SJSA1 (cell line): ENCODE measurements around the gene HINT1. TPM values are rescaled to one million over a fixed set of nuclear protein-coding genes. Genes with fewer than 3 reads are reported as not detected.
"Not testable (repeated sequence)": the region's sequence is repeated elsewhere in the genome, so short reads cannot be mapped to it uniquely, and the experiment has no call there.

Experiments used
- DNase-seq, 2 experiments: peaks; one replicate each; pipeline ENCODE4 v3.0.0-alpha.2; 2015 to 2020; ENCODE audit warnings: low spot score in 2 of 2, low read depth in 1 of 2
- H3K27ac ChIP-seq: fragments of 250-450 bp; sonication (Bioruptor Pico); 2 replicates; pipeline ENCODE4 v1.5.1; 2020; ENCODE audit warnings: mild to moderate bottlenecking, moderate library complexity
- H3K27me3 ChIP-seq: fragments of 250-450 bp; sonication (Bioruptor Pico); replicated peaks from 2 replicates; pipeline ENCODE4 v1.5.1; 2020; ENCODE audit warnings: mild to moderate bottlenecking, moderate library complexity
- H3K36me3 ChIP-seq: fragments of 250-450 bp; sonication (Bioruptor Pico); 2 replicates; pipeline ENCODE4 v1.5.1; 2020; ENCODE audit warnings: mild to moderate bottlenecking
- H3K4me1 ChIP-seq: fragments of 250-450 bp; sonication (Bioruptor Pico); replicated peaks from 2 replicates; pipeline ENCODE4 v1.6.1; 2021; ENCODE audit warnings: mild to moderate bottlenecking
- H3K4me3 ChIP-seq: fragments of 250-450 bp; sonication (Bioruptor Pico); 2 replicates; pipeline ENCODE4 v1.5.1; 2020; ENCODE audit warnings: mild to moderate bottlenecking
- H3K9me3 ChIP-seq: fragments of 250-450 bp; sonication (Bioruptor Pico); replicated peaks from 2 replicates; pipeline ENCODE4 v1.5.1; 2020; ENCODE audit warnings: mild to moderate bottlenecking
- total RNA-seq: library from RNA; depleted of rRNA; stranded (reverse); fragments of >200 nt; shearing (Covaris generic); gene quantifications from 2 replicates; pipeline ENCODE4 v1.2.3, GENCODE V29; 2014

Gene HINT1
- total RNA-seq, 1 experiment from 2014 or later, result 555 TPM

- H3K9me3 ChIP-seq, result no peaks in the 10 kb centered on the region
- H3K36me3 ChIP-seq, result peaks cover 58% of the 10 kb centered on the region
- H3K27me3 ChIP-seq, result no peaks in the 10 kb centered on the region
- peaks cover 10% of the 10 kb centered on the region for H3K4me1 ChIP-seq
- H3K27ac ChIP-seq, result peak overlapping the region; percentile 93
- DNase-seq, result peak in 1 of 2 experiments; percentile 50
- H3K4me3 ChIP-seq, result peak overlapping the region; percentile 77
Observed at GRCh38 chr5:131163276-131164119, 1.6 kb downstream of the HINT1 start.

GRCh38 chr5:131160134-131160533 is 4.9 kb downstream of the HINT1 start:
- H3K36me3 ChIP-seq, result peaks cover 66% of the 10 kb centered on the region
- no peak for DNase-seq
- H3K4me3 ChIP-seq, result no peak overlapping the region

GRCh38 chr5:131156957-131157356 is 8.1 kb downstream of the HINT1 start:
- H3K27me3 ChIP-seq, result no peaks in the 10 kb centered on the region
- H3K27ac ChIP-seq, result no peak overlapping the region
- no peaks in the 10 kb centered on the region for H3K4me1 ChIP-seq
- no peak overlapping the region for H3K4me3 ChIP-seq
- no peaks in the 10 kb centered on the region for H3K9me3 ChIP-seq
- H3K36me3 ChIP-seq, result peaks cover 43% of the 10 kb centered on the region
- no peak for DNase-seq

More at GRCh38 chr5:131160134-131160533, 4.9 kb downstream of the HINT1 start:
- peaks cover 6% of the 10 kb centered on the region for H3K4me1 ChIP-seq
- H3K9me3 ChIP-seq, result no peaks in the 10 kb centered on the region
- no peak overlapping the region for H3K27ac ChIP-seq
- no peaks in the 10 kb centered on the region for H3K27me3 ChIP-seq

GRCh38 chr5:131156385-131156784 is 8.7 kb downstream of the HINT1 start:
- peaks cover 37% of the 10 kb centered on the region for H3K36me3 ChIP-seq
- no peak overlapping the region for H3K4me3 ChIP-seq
- no peaks in the 10 kb centered on the region for H3K27me3 ChIP-seq
- H3K9me3 ChIP-seq, result no peaks in the 10 kb centered on the region
- no peak overlapping the region for H3K27ac ChIP-seq
- no peaks in the 10 kb centered on the region for H3K4me1 ChIP-seq
- no peak for DNase-seq

GRCh38 chr5:131151216-131151615 is 13.8 kb downstream of the HINT1 start:
- DNase-seq, result no peak
- H3K27me3 ChIP-seq, result no peaks in the 10 kb centered on the region
- H3K4me1 ChIP-seq, result no peaks in the 10 kb centered on the region
- no peaks in the 10 kb centered on the region for H3K9me3 ChIP-seq
- H3K36me3 ChIP-seq, result no peaks in the 10 kb centered on the region; the same call in 1 of the 2 replicates
- H3K27ac ChIP-seq, result no peak overlapping the region
- H3K4me3 ChIP-seq, result no peak overlapping the region

DNA sequence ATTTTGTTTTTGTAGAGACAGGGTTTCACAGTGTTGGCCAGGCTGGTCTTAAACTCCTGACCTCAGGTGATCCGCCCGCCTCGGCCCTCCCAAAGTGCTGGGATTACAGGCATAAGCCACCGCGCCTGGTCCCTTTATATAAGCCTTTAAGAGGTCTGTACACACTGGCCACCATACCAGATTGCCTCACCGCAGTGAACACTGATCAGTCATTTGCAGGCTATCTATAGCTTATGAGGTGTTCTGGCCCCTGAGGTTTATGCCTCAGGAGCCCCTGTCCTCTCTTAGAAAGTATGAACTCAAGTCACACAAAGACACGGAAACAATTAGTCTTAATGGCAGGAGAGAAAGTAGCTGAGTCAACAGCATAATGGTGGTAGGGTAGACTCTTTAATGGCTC is 14.6 kb downstream of the HINT1 start:
- no peaks in the 10 kb centered on the region for H3K4me1 ChIP-seq
- H3K27ac ChIP-seq, result no peak overlapping the region
- no peak for DNase-seq
- no peaks in the 10 kb centered on the region; the same call in 1 of the 2 replicates for H3K36me3 ChIP-seq
- no peak overlapping the region for H3K4me3 ChIP-seq
- H3K9me3 ChIP-seq, result no peaks in the 10 kb centered on the region
- H3K27me3 ChIP-seq, result no peaks in the 10 kb centered on the region

DNA sequence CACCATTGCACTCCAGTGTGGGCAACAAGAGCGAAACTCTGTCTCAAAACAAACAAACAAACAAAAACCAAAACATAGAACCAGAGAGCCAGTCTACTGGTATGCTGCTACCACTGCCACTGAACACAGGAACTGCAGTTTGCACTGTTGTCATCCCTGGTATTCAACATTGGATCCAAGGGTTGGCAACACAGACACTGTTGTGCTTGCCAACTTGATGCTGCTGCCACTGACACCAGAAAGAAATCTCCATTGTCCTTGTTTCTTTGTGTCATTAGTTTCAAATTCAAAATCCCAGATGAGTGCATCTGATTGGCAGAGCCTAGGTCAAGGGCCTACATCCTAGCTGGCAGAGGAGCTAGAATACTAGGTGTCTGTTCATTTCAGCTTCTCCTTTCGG is 16.2 kb downstream of the HINT1 start:
- no peaks in the 10 kb centered on the region for H3K4me1 ChIP-seq

GRCh38 chr5:131147258-131147657 is 17.8 kb downstream of the HINT1 start:
- Histone ChIP-seq H3K9me3 (no peaks in the 10 kb centered on the region), H3K27me3 (no peaks in the 10 kb centered on the region), H3K4me1 (no peaks in the 10 kb centered on the region), H3K4me3 (no peak overlapping the region), H3K27ac (no peak overlapping the region), H3K36me3 (no peaks in the 10 kb centered on the region)
- no peak for DNase-seq

More for the DNA sequence above, 16.2 kb downstream of the HINT1 start:
- no peak for DNase-seq
- no peaks in the 10 kb centered on the region for H3K36me3 ChIP-seq
- H3K9me3 ChIP-seq, result no peaks in the 10 kb centered on the region
- H3K4me3 ChIP-seq, result no peak overlapping the region
- no peak overlapping the region for H3K27ac ChIP-seq
- no peaks in the 10 kb centered on the region for H3K27me3 ChIP-seq

DNA sequence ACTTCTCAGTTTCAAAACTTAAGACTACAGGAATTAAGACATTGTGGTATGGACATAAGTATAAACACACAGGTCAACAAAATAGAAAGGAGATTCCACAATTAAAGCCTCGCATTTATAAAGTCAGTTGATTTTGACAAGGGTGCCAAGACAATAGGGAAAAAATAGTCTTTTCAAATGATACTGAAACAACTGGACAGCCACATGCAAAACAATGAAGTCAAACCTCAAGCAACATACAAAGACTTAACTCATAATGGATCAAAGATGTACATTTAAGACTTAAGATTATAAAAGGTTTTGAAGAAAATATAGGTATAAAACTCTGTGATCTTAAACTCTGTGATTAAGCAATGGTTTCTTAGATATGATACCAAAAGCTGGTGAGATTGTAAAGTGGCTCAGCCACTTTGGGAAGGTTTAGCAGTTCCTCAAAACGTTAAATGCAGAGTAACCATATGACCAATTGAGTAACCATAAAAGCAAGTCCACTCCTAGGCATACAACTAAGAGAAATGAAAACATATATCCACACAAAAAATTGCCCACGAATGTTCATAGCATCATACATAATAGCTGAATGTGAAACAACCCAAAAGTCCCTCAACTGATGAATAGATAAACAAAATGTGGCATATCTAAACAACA is 22.0 kb downstream of the HINT1 start:
- Histone ChIP-seq H3K4me1 (no peaks in the 10 kb centered on the region), H3K9me3 (no peaks in the 10 kb centered on the region), H3K4me3 (no peak overlapping the region), H3K27me3 (no peaks in the 10 kb centered on the region), H3K27ac (no peak overlapping the region), H3K36me3 (no peaks in the 10 kb centered on the region)
- DNase-seq, result no peak

DNA sequence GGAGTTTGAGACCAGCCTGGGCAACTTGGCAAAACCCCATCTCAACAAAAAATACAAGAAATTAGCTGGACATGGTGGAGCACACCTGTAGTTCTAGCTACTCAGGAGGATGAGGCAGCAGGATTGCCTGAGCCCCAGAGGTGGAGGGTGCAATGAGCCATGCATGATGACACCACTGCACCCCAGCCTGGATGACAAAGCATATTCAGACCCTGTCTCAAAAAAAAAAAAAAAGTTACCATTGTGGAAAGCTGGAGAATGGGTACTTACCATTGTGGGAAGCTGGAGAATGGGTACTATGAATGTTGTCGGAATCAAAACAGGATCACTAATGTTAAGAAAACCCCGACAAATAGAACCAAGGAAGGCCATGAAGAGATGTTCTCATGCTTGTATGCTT is 25.7 kb downstream of the HINT1 start:
- no peaks in the 10 kb centered on the region for H3K36me3 ChIP-seq
- DNase-seq, result no peak
- H3K9me3 ChIP-seq, result no peaks in the 10 kb centered on the region
- H3K27ac ChIP-seq, result no peak overlapping the region
- H3K27me3 ChIP-seq, result no peaks in the 10 kb centered on the region; the same call in 1 of the 2 replicates
- no peak overlapping the region for H3K4me3 ChIP-seq
- no peaks in the 10 kb centered on the region for H3K4me1 ChIP-seq

- not testable (repeated sequence) for H3K4me1 ChIP-seq, H3K36me3 ChIP-seq, H3K4me3 ChIP-seq, H3K9me3 ChIP-seq, H3K27me3 ChIP-seq, H3K27ac ChIP-seq, DNase-seq
Observed at GRCh38 chr5:131138406-131138805, 26.6 kb downstream of the HINT1 start.

GRCh38 chr5:131133091-131133490 is 32.0 kb downstream of the HINT1 start:
- not testable (repeated sequence) for H3K9me3 ChIP-seq, DNase-seq, H3K4me3 ChIP-seq, H3K4me1 ChIP-seq, H3K36me3 ChIP-seq, H3K27me3 ChIP-seq, H3K27ac ChIP-seq

DNA sequence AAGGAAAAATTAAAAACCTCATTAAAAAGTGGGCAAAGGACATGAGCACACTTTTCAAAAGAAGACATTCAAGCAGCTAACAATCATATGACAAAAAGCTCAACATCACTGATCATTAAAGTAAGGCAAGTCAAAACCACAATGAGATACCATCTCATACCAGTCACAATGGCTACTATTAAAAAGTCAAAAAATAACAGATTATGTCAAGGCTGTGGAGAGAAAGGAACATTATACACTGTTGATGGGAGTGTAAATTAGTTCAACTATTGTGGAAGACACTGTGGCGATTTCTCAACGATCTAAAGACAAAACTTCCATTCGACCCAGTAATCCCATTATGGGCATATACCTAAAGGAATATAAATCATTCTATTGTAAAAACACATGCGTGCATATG is 35.8 kb downstream of the HINT1 start:
- peaks cover 8% of the 10 kb centered on the region for H3K9me3 ChIP-seq
- DNase-seq, result no peak
- no peak overlapping the region for H3K27ac ChIP-seq
- H3K4me3 ChIP-seq, result no peak overlapping the region
- peaks cover 2% of the 10 kb centered on the region; the same call in 1 of the 2 replicates for H3K27me3 ChIP-seq
- H3K36me3 ChIP-seq, result no peaks in the 10 kb centered on the region
- no peaks in the 10 kb centered on the region for H3K4me1 ChIP-seq

- H3K9me3 ChIP-seq, H3K36me3 ChIP-seq, H3K4me3 ChIP-seq, DNase-seq, H3K27me3 ChIP-seq, H3K27ac ChIP-seq, H3K4me1 ChIP-seq: not testable (repeated sequence)
Observed at GRCh38 chr5:131127244-131127643, 37.8 kb downstream of the HINT1 start.
